Measurements from ENCODE around the gene DOC2A.

DOC2A gene

GRCh38 chr16:30003670-30004423 is 7.0 kb downstream of the DOC2A start:
- DNase-seq = no peak

GRCh38 chr16:30002614-30003346 is 8.0 kb downstream of the DOC2A start:
- no peak for DNase-seq

GRCh38 chr16:30000735-30001631 is 9.8 kb downstream of the DOC2A start:
- no peak for DNase-seq

DNA sequence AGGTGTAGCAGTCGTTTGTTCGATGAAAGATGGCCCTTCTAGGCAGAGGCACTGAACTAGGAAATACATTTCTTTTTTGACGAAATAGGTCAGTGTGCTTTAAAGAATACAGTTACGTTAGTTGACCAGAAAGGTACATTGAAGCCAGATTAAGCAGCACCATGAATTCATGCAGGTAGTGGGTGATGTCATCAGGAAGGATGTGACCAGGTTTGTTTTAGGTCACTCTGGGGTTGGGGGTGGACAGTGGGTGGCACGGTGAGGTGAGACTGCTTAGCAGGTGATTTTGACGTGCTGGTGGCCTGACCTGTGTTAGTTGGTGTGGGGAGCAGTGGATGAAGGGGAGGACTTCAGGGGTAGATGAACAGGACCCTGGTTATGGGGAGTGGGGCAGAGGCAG is 11.2 kb downstream of the DOC2A start:
- DNase-seq = no peak

GRCh38 chr16:29996766-29997250 is 14.0 kb downstream of the DOC2A start:
- no peak for DNase-seq

DNA sequence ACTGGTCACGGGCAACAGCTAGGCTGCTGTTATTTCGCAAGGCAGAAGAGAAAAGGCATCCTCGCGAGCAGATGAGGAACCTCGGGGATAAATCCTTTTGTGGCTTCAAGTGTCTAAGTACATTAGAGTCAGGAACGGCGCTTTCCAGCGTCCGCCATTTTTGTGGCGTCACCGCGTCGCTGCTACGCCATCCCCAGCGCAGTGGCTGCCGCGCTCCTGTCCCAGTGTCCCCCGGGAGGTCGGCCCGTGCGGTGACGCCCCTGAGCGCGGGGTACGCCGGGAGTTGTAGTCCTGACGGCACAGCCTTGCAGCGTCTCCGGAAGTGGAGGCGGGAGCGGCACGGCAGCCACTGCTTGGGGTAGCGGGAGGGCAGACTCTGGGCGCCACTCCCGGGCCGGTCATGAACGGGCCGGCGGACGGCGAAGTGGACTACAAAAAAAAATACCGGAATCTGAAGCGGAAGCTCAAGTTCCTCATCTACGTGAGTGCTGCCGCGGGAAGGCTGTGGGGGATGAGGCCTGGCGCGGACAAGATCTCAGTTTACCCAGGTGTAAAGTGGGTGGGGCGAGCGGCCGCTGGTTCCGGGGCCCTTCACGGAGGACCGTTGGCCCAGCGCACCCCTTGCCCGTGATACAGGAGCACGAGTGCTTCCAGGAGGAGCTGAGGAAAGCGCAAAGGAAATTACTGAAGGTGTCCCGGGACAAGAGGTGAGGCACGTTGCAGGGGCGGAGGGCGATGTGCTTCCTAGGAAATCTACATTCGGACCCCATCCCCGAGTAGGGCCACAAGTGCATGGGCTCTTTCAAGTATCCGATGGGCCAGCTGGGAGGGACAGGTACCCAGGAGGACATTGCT is 14.7 kb downstream of the DOC2A start, which contains the start of gene INO80E:
INO80E (plus strand) TSS at position 331 of the 855 bp plus-strand sequence; CDS start at position 401, 70 bp downstream.
- DNase-seq = peak; percentile 94

GRCh38 chr16:29995324-29995910 is 15.4 kb downstream of the DOC2A start, which contains the start of gene HIRIP3:
HIRIP3 (minus strand) TSS chr16:29995617; CDS start chr16:29995605, 12 bp downstream.
- DNase-seq = peak; percentile 66

DNA sequence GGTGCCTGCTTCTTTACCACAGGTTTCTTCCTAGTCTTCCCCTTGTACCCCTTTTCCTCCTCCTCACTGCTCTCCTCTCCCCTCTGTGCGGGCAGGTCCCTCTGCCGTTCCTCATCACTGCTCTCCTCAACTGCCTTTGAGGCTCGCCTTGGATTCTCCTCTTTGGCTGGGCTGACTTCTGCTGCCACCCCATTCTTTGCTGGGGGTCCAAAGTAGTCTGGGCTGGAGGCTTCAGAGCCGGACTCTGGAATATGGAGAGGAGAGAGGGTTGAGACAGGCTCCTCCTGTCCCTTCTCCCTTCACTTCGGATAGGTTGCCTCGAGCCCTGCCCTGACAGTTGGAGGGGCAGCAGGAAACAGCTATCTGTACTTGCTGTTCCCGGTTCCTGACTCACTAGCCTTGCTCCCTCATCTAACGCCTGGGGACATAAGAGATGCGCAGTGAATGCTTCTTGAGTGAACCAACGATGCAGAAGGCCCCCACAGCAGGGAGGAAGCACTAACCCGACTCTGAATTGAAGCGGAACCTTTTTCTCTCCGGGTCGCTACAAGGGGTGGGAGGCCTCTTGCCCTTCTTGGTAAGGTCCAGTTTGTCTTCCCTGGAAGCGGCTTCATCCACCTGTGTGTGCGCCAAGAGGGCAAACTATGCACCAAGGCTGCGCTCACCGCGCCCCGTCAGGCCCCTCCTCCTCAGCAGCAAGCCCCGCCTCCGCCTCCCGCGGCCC is 16.1 kb downstream of the DOC2A start:
- no peak for DNase-seq

- no peak for DNase-seq
Observed at GRCh38 chr16:29993903-29994599, 16.8 kb downstream of the DOC2A start.

GRCh38 chr16:29993191-29993902 is 17.5 kb downstream of the DOC2A start:
- DNase-seq = no peak

- no peak for DNase-seq
Observed at GRCh38 chr16:29992344-29992967, 18.4 kb downstream of the DOC2A start.

- no peak for DNase-seq
Observed at GRCh38 chr16:29991571-29991904, 19.3 kb downstream of the DOC2A start.

- DNase-seq = no peak
Observed at GRCh38 chr16:29990883-29991570, 19.8 kb downstream of the DOC2A start.

DNA sequence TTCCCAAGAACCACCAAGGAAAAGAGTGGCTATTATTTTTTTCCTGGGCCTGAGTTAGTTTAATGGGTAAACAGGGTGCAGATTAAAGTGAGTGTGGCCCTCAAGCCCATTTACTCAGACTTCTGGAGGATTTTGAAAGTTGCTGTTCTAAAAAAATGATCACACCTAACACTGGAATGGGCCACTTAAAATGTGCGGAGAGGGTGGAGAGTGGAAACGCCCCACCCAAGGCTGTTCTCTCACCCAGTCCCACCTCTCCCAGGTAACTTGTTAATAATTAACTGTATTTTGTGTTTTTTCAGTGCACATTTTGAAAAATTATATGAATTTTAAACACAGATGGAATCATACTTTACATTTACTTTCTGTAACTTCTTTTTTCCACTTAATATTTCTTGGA is 20.8 kb downstream of the DOC2A start:
- DNase-seq = no peak

GRCh38 chr16:29989111-29989858 is 21.5 kb downstream of the DOC2A start:
- DNase-seq = no peak

DNA sequence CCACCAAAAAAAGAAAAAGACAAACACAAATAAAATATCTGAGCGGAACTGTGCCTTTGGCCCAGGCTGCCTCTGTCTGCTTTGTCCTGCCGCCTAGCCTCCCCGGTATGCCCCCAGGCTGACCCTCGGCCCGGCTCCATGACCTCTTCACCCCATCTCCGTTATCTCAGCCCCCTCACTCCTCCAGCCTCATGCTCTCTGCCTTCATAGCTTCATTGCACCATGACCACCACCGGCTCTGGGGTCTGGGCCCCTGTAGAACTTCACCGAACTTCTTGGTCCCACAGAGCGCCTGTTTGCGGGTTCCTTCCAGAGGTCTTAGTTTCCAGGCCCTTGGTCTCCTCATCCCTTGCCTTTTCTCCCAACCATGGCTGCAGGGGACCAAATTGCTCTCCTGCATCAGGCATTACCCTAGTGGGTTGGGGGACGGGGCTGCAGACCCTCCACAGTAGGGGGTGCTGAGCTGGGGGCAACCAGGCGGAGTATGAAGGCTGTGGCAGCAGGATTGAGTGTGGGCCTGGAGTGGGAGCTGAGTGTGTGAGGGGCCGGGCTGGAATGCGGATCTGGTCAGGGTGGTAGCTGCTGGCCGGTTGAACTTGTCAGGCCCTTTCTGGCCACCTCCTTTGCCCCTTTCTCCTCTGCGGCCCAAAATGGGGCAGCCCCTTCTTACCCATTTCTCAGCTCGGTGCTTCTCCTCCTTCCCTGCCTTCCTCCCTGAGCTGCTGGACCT is 22.3 kb downstream of the DOC2A start:
- no peak for DNase-seq

All from amniotic stem cell (primary cell).